SU-DHL-6 (cell line): ENCODE results near the gene SLAMF7.

ENCODE experiments used
- H2AFZ ChIP-seq: fragments of 200-600 bp; sonication (generic); 2 replicates; pipeline ENCODE4 v1.6.1; 2014; ENCODE audit warnings: low read depth, mild to moderate bottlenecking, moderate library complexity, mixed read lengths, antibody characterized with exemption, low read length; ENCODE audit not compliant: severe bottlenecking
- H3F3A ChIP-seq: fragments of 200-600 bp; shearing (Covaris generic); 2 replicates; pipeline ENCODE4 v1.6.0; 2016; ENCODE audit warnings: antibody characterized with exemption, mild to moderate bottlenecking; ENCODE audit not compliant: insufficient read depth
- H3K27ac ChIP-seq: fragments of 200-600 bp; sonication (generic); 2 replicates; pipeline ENCODE4 v1.5.1; 2016; ENCODE audit warnings: low read depth, mild to moderate bottlenecking, low read length, moderate library complexity, mixed read lengths
- H3K27me3 ChIP-seq: fragments of 200-600 bp; sonication (generic), shearing (Covaris generic); 2 replicates; pipeline ENCODE4 v1.6.0; 2014; ENCODE audit warnings: mild to moderate bottlenecking, low read length
- H3K36me3 ChIP-seq: fragments of 200-600 bp; sonication (generic); 2 replicates; pipeline ENCODE4 v1.6.1; 2014; ENCODE audit warnings: mild to moderate bottlenecking, low read length, mixed read lengths
- H3K4me2 ChIP-seq: fragments of 300-600, 200-600 bp; shearing (Covaris generic), sonication (generic); 2 replicates; pipeline ENCODE4 v1.6.0; 2014; ENCODE audit warnings: low read length, low read depth, mild to moderate bottlenecking; ENCODE audit not compliant: poor library complexity, severe bottlenecking
- H3K4me3 ChIP-seq: fragments of 200-600 bp; sonication (generic); 2 replicates; pipeline ENCODE4 v1.5.1; 2014; ENCODE audit warnings: antibody characterized with exemption, low read length, mild to moderate bottlenecking, mixed read lengths; ENCODE audit not compliant: insufficient read depth, poor library complexity, severe bottlenecking
- H3K79me2 ChIP-seq: fragments of 200-600 bp; sonication (generic); 2 replicates; pipeline ENCODE4 v1.6.1; 2014; ENCODE audit warnings: mild to moderate bottlenecking, low read length, moderate library complexity; ENCODE audit not compliant: insufficient read depth
- H3K9ac ChIP-seq: fragments of 200-600 bp; sonication (generic); 2 replicates; pipeline ENCODE4 v1.7.0; 2014; ENCODE audit warnings: mild to moderate bottlenecking, low read length
- H3K9me2 ChIP-seq: fragments of 200-600 bp; sonication (generic); replicated peaks from 2 replicates; pipeline ENCODE4 v1.6.1; 2014; ENCODE audit warnings: low read length; ENCODE audit not compliant: insufficient read depth
- H3K9me3 ChIP-seq: fragments of 200-600 bp; sonication (generic); 2 replicates; pipeline ENCODE4 v1.6.1; 2014; ENCODE audit warnings: low read length, mixed read lengths; ENCODE audit not compliant: insufficient read depth
- H4K20me1 ChIP-seq: fragments of 200-600 bp; sonication (generic); 2 replicates; pipeline ENCODE4 v1.6.1; 2014; ENCODE audit warnings: low read depth, mild to moderate bottlenecking, antibody characterized with exemption, low read length, moderate library complexity, mixed read lengths
- EZH2phosphoT487 ChIP-seq: fragments of 200-600 bp; sonication (generic), shearing (Covaris generic); conservative IDR thresholded peaks from 2 replicates; pipeline ENCODE4 v1.6.1; 2018; ENCODE audit warnings: mild to moderate bottlenecking, antibody characterized with exemption, low read length, moderate library complexity, mixed read lengths
- TF ChIP-seq, protein P1 (sequence below): fragments of 200-600 bp; sonication (generic); IDR thresholded peaks from one replicate; pipeline ENCODE4 v1.5.1; 2017; ENCODE audit warnings: antibody characterized with exemption, mild to moderate bottlenecking, low read length, moderate library complexity; ENCODE audit not compliant: insufficient read depth, poor library complexity, severe bottlenecking

SLAMF7 gene

DNA sequence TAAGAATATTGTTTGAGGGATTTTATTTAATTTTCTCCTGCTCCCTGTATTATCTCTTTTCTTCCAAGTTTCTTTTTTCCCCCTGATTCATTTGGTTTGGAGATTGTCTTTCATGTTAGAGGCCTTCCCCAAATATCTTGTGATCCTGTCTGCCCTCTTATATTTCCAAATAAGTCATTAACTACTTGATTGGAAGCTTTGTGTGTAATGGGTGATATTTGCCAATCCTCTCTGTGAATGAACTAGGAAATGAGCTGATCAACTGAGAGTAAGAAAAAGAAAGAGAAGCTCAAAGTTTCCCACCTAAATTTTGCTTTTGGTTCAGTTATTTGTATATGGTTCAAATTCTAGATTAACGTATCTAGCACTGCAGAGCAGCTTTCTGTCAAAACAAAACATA lies 33.3 kb downstream of the SLAMF7 start:
- no peak overlapping the region for H3K27ac ChIP-seq
- H3K9me2 ChIP-seq = no peaks in the 10 kb centered on the region
- H3K9me3 ChIP-seq = no peaks in the 10 kb centered on the region
- H4K20me1 ChIP-seq = no peaks in the 10 kb centered on the region
- H3K27me3 ChIP-seq = no peaks in the 10 kb centered on the region
- H3K9ac ChIP-seq = no peak overlapping the region
- TF ChIP-seq, protein P1, sequence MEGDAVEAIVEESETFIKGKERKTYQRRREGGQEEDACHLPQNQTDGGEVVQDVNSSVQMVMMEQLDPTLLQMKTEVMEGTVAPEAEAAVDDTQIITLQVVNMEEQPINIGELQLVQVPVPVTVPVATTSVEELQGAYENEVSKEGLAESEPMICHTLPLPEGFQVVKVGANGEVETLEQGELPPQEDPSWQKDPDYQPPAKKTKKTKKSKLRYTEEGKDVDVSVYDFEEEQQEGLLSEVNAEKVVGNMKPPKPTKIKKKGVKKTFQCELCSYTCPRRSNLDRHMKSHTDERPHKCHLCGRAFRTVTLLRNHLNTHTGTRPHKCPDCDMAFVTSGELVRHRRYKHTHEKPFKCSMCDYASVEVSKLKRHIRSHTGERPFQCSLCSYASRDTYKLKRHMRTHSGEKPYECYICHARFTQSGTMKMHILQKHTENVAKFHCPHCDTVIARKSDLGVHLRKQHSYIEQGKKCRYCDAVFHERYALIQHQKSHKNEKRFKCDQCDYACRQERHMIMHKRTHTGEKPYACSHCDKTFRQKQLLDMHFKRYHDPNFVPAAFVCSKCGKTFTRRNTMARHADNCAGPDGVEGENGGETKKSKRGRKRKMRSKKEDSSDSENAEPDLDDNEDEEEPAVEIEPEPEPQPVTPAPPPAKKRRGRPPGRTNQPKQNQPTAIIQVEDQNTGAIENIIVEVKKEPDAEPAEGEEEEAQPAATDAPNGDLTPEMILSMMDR = no peak
- TF ChIP-seq EZH2phosphoT487 = no peak
- H3F3A ChIP-seq = no peaks in the 10 kb centered on the region
- no peaks in the 10 kb centered on the region for H3K79me2 ChIP-seq
- H3K4me2 ChIP-seq = no peak overlapping the region
- no peak overlapping the region for H2AFZ ChIP-seq
- no peaks in the 10 kb centered on the region for H3K36me3 ChIP-seq
- H3K4me3 ChIP-seq = no peak overlapping the region

GRCh38 chr1:160773093-160773492 lies 34.0 kb downstream of the SLAMF7 start:
- no peaks in the 10 kb centered on the region for H3K27me3 ChIP-seq
- H3K9me2 ChIP-seq = no peaks in the 10 kb centered on the region
- H3K4me3 ChIP-seq = no peak overlapping the region
- H3K27ac ChIP-seq = no peak overlapping the region
- no peak overlapping the region for H3K4me2 ChIP-seq
- H4K20me1 ChIP-seq = no peaks in the 10 kb centered on the region
- TF ChIP-seq, protein P1 = no peak
- TF ChIP-seq EZH2phosphoT487 = no peak
- no peaks in the 10 kb centered on the region for H3K79me2 ChIP-seq
- no peak overlapping the region for H2AFZ ChIP-seq
- no peaks in the 10 kb centered on the region for H3F3A ChIP-seq
- no peaks in the 10 kb centered on the region for H3K36me3 ChIP-seq
- H3K9ac ChIP-seq = no peak overlapping the region
- no peaks in the 10 kb centered on the region for H3K9me3 ChIP-seq

- TF ChIP-seq EZH2phosphoT487 = no peak
- TF ChIP-seq, protein P1 = no peak
- Histone ChIP-seq H3K9ac (no peak overlapping the region), H3K9me3 (no peaks in the 10 kb centered on the region), H4K20me1 (no peaks in the 10 kb centered on the region), H3K4me2 (no peak overlapping the region), H3F3A (no peaks in the 10 kb centered on the region), H3K79me2 (no peaks in the 10 kb centered on the region), H3K36me3 (no peaks in the 10 kb centered on the region), H3K4me3 (no peak overlapping the region), H3K9me2 (no peaks in the 10 kb centered on the region), H3K27me3 (no peaks in the 10 kb centered on the region), H2AFZ (no peak overlapping the region), H3K27ac (no peak overlapping the region)
Observed at GRCh38 chr1:160774886-160775719, 36.1 kb downstream of the SLAMF7 start.
